ENCODE data around the gene WFIKKN1.

GRCh38 chr16:606656-607307 lies 24.0 kb upstream of the WFIKKN1 start:
- TF ChIP-seq ETS1 (IDR thresholded peaks at IDR 0.05) (no peak), CTCF (conservative IDR thresholded peaks at IDR 0.05; ENCODE audit: low read depth in 2 of 2) (no peak), POLR2AphosphoS5 (IDR thresholded peaks at IDR 0.05; ENCODE audit: low read depth) (no peak)

Data from GM23338 (cell line).